Stimulated activated CD4-positive, alpha-beta T cell treated with anti-CD3 and anti-CD28 coated beads, Interleukin-2, amount 100 ng/mL, for 4 hours (primary cell): ENCODE measurements around the gene NDUFA13.
"Not testable (repeated sequence)": the region's sequence is repeated elsewhere in the genome, so short reads cannot be mapped to it uniquely, and the experiment has no call there.

Source experiments
- DNase-seq: peaks from one replicate; pipeline ENCODE4 v3.0.0-alpha.2; 2020; ENCODE audit warnings: low read depth

The NDUFA13 gene

GRCh38 chr19:19515642-19516519 is at the start of gene NDUFA13:
TSS of gene NDUFA13 (plus strand) at chr19:19516225. CDS start at chr19:19516239, 14 bp downstream.
- DNase-seq = peak; percentile 87

GRCh38 chr19:19468424-19469050 is 47.5 kb upstream of the NDUFA13 start:
- DNase-seq = no peak

- DNase-seq = no peak
Observed at GRCh38 chr19:19470579-19470978, 45.4 kb upstream of the NDUFA13 start.

- no peak for DNase-seq
Observed at GRCh38 chr19:19471682-19472081, 44.3 kb upstream of the NDUFA13 start.

GRCh38 chr19:19472106-19472505 is 43.9 kb upstream of the NDUFA13 start:
- DNase-seq = not testable (repeated sequence)

- DNase-seq = no peak
Observed at GRCh38 chr19:19475015-19475765, 40.8 kb upstream of the NDUFA13 start.

- no peak for DNase-seq
Observed at GRCh38 chr19:19475849-19476828, 39.9 kb upstream of the NDUFA13 start.

GRCh38 chr19:19477705-19478383 is 38.2 kb upstream of the NDUFA13 start:
- no peak for DNase-seq

- no peak for DNase-seq
Observed at GRCh38 chr19:19480688-19481087, 35.3 kb upstream of the NDUFA13 start.

- no peak for DNase-seq
Observed at GRCh38 chr19:19482809-19483596, 33.0 kb upstream of the NDUFA13 start.

- DNase-seq = no peak
Observed at GRCh38 chr19:19485161-19485997, 30.6 kb upstream of the NDUFA13 start.

- no peak for DNase-seq
Observed at GRCh38 chr19:19485998-19486290, 30.1 kb upstream of the NDUFA13 start.

GRCh38 chr19:19486343-19487076 is 29.5 kb upstream of the NDUFA13 start:
- no peak for DNase-seq

- no peak for DNase-seq
Observed at GRCh38 chr19:19487077-19487949, 28.7 kb upstream of the NDUFA13 start.

GRCh38 chr19:19487950-19488874 is 27.8 kb upstream of the NDUFA13 start:
- no peak for DNase-seq

- DNase-seq = peak; percentile 69
Observed at GRCh38 chr19:19488875-19489690, 26.9 kb upstream of the NDUFA13 start.
